ENCODE data around the gene CYFIP1.
"Not testable (repeated sequence)": the region's sequence is repeated elsewhere in the genome, so short reads cannot be mapped to it uniquely, and the experiment has no call there.

Gene CYFIP1

GRCh38 chr15:22980189-22981050 is at the start of gene CYFIP1:
TSS of gene CYFIP1 (minus strand) at chr15:22980368. CDS start at chr15:22947285, 33,083 bp downstream.
- peak; percentile 82 for DNase-seq (ENCODE audit: low read depth)

DNA sequence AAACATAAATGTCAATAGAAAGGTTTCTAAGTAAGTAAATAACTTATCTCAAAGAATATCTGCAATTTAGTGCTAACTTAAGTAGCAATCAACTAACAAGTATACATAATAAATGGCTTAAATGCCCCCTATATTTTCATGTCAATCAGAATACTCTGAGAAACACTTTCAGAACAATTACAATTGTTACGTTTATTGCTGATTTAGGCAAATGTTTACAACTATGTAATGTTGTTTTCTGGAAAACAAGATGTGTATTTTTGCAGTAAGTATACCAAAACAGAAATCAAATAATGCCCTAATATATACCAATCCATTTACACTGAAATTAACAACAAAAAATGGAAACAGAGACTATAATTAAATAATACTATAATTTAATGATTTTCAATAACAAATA is 46.0 kb upstream of the CYFIP1 start:
- no peak for DNase-seq (ENCODE audit: low read depth)

DNA sequence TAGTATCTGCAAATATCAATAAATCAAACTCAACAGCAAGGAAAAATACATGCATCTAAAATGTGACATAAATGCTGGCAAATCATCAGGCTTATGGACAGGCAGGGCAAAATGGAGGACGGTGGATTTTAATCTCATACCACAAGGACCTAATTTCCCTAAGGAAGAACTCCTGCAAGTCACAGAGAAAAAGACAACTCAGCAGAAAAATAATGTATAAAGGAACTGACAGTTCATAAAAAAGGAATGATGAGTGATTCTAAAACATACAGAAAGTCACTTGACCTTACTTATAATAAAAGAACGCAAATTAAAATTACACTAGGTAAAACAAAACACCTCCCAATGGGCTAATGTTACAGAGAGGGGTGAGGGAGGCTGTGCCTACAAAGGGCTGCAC is 42.0 kb upstream of the CYFIP1 start:
- no peak for DNase-seq (ENCODE audit: low read depth)

GRCh38 chr15:23014394-23015000 is 34.3 kb upstream of the CYFIP1 start:
- no peak for DNase-seq (ENCODE audit: low read depth)

GRCh38 chr15:23013681-23014080 is 33.5 kb upstream of the CYFIP1 start:
- no peak for DNase-seq (ENCODE audit: low read depth)

- DNase-seq (ENCODE audit: low read depth): not testable (repeated sequence)
Observed at GRCh38 chr15:23012616-23013015, 32.4 kb upstream of the CYFIP1 start.

- no peak for DNase-seq (ENCODE audit: low read depth)
Observed at GRCh38 chr15:23003736-23004135, 23.6 kb upstream of the CYFIP1 start.

GRCh38 chr15:23002920-23003319 is 22.8 kb upstream of the CYFIP1 start:
- no peak for DNase-seq (ENCODE audit: low read depth)

DNA sequence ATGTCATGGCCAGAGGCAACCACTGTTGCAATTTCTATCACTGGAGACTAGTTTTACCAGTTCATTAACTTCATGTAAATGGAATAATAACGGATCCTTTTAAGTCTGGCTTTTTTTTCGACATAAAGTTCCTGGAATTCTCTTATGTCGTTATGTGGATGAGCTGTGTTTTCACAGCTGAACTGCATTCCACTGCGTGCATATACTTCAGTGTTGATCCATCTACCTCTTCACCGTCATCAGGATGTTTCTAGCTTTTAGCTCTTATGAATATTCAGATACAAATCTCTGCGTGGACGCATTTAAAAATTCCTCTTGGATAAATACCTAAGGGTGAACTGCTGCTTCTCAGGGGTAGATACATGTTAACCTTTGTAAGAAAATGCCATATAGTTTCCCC is 15.6 kb upstream of the CYFIP1 start:
- DNase-seq (ENCODE audit: low read depth): no peak

GRCh38 chr15:22992024-22992326 is 11.8 kb upstream of the CYFIP1 start:
- DNase-seq (ENCODE audit: low read depth): no peak

DNA sequence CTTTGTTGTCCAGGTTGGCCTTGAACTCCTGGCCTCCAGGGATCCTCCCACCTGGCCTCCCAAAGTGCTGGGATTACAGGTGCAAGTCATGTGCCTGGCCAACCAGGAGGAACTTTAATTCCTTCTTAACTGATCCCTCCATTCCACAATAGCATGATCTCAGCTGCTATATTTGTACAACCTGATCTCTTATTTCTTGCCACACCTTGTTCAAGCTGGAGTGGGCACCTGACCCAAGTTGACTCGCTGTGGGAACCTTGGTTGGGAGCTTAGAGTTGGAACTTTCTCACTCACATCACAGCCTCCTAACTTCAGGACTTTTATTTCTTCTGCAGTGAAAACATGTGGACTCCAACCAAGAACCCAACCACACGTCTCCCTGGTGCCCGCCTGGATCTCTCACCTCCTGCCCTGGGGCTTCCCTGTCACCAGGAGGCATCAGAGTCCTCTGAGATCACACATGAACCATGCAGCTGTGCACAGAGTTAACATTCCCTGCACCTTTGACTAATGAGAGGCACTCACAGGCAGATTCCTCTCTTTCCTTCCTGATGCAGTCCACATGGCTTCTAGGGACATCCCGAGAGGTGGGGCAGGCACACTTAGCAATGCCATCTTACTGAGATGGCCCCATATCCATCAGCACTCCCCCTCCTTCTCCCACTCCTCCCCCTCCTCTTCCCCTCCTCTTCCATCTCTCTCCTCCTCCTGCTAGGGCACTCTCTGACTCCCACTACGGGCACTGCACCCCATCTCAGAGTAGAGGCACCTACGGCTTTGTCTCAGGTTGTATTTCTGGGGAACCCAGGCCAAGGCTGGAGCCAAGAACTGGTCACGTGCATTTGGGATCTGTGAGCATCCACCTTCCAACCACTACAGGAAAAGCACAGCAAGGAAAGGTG is 9.7 kb upstream of the CYFIP1 start:
- no peak for DNase-seq (ENCODE audit: low read depth)

DNA sequence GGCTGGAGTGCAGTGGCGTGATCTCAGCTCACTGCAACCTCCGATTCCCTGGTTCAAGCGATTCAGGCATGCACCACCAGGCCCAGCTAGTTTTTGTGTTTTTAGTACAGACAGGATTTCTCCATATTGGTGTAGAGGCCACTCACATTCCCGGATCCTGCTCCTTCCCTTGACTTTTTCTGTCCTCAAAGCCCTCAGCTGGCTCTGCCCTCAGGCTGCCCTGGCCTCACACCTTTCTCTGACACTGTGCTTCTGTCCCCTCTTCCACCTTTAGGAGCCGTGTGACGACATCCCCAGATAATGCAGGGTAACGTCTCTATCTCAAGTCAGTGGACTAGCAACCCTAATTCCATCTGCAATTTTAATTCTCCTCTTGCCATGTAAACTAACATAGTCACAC is 8.6 kb upstream of the CYFIP1 start:
- DNase-seq (ENCODE audit: low read depth): no peak

- DNase-seq (ENCODE audit: low read depth): not testable (repeated sequence)
Observed at GRCh38 chr15:22981931-22982330, 1.8 kb upstream of the CYFIP1 start.

DNA sequence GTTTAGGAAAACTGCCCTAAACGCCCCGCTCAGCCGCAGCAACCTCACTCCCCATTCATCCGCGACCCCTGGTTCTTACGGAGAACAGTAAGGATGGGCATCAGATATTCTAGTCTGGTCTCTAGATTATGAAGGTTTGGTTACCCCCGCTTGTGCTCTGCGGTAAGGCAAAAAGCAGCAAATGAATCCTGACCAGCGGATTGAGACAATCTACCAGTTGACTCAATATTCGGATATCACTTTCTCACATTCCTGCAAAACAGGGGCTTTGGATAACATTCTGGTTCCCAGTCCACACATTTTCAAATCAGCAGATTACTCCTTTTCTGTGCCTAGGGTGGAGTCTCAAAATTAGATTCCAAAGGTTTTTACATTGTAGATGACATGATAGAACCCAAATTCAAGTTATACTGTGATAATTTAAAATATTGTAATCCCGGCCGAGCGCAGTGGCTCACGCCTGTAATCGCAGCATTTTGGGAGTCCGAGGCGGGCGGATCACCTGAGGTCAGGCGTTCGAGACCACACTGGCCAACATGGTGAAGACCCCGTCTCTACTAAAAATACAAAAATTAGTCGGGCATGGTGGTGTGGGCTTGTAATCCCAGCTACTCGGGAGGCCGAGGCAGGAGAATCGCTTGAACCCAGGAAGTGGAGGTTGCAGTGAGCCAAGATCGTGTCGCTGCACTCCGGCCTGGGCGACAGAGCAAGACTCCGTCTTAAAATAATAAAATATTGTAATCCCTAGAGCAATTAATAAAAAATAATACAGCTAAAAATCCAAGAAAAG is 1.1 kb upstream of the CYFIP1 start:
- no peak for DNase-seq (ENCODE audit: low read depth)

GRCh38 chr15:22979238-22980188 is 655 bp downstream of the CYFIP1 start:
- DNase-seq (ENCODE audit: low read depth): peak; percentile 34

- DNase-seq (ENCODE audit: low read depth): no peak
Observed at GRCh38 chr15:22978691-22979237, 1.4 kb downstream of the CYFIP1 start.

DNA sequence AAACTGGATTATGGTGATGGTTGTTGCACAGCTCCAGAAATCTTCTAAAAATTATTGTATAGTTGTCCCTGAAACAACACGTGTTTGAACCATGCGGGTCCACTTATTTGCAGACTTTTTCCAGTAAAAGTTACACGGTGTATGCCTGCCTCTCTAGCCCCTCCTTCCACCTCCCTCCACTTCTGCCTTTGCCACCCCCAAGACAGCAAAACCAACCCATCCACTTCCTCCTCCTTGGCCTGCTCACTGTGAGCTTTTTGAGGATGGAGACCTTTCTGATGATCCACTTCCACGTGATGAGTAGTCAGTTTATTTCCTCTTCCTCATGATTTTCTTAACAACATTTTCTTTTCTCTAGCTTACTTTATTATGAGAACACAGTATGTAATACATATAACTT is 5.4 kb downstream of the CYFIP1 start:
- no peak for DNase-seq (ENCODE audit: low read depth)

- DNase-seq (ENCODE audit: low read depth): no peak
Observed at GRCh38 chr15:22973987-22974386, 6.2 kb downstream of the CYFIP1 start.

DNA sequence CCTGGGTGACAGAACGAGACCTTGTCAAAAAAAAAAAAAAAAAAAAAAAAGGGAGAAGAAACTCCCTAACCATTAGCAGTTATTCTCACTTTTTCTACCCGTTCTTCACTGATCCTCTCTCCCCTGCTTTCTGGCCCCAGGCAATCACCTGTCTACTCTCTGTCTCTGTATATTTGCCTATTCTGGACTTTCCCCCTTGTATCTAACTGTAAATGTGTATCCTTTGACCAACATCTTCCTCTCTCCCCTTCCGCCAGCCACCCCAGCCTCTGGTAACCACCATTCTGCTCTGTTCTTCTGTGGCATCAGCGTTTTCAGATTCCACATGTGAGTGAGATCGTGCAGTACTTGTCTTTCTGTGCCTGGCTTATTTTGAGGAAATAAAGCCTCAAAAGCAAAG is 6.9 kb downstream of the CYFIP1 start:
- DNase-seq (ENCODE audit: low read depth): no peak

DNA sequence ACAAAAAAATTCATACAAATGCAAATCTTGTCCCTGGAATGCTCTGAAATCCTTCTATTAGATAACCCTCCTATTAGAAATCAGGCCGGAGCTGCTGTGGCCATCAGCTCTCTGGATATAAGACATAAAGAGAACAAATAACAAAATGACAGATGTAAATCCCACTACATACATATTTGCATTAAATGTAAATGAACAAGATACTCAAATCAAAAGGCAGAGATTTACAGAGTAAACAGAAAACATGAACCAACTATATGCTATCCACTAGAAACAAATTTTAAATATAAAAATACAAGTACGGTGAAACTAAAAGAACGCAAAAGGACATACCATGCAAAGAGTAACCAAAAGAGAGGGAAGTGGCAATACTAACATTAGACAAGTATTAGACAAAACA is 10.7 kb downstream of the CYFIP1 start:
- DNase-seq (ENCODE audit: low read depth): no peak

All from fibroblast of gingiva (primary cell).